Measurements from ENCODE around the gene STK11.

DNA sequence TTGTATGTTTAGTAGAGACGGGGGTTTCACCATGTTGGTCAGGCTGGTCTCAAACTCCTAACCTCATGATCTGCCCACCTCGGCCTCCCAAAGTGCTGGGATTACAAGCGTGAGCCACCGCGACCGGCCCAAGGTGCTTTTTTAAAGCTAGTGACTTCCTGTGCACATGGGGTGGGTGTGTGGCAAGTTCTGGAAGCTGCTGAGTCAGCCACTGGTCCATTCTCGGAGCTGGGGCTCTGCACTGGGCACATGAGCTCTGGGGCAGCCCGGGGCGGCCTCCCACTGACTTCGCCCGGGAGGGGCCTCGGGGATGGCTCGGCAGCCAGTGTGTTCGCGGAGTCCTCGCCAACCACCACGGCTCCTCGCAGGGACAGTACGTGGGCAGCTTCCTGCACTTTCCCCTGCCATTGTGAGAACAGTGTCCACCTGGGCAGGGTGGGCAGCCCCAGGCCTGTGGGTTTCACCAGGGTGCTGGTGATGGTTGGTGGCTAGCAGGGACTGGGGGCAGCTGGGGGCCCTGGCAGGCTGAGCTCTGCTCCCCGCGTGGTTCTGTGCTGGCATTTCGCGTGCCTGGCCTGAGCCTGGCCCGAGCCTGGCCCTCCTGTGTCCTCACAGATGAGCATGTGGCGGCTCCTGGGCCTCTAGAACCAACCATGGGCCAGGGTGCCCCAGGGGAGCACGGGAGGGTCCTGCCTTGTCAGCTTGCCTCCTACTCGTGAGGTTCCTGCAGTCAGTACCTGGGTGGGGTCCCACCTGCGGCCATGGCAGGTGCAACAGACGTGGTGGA is 20.1 kb downstream of the STK11 start:
- TF ChIP-seq, protein P1, sequence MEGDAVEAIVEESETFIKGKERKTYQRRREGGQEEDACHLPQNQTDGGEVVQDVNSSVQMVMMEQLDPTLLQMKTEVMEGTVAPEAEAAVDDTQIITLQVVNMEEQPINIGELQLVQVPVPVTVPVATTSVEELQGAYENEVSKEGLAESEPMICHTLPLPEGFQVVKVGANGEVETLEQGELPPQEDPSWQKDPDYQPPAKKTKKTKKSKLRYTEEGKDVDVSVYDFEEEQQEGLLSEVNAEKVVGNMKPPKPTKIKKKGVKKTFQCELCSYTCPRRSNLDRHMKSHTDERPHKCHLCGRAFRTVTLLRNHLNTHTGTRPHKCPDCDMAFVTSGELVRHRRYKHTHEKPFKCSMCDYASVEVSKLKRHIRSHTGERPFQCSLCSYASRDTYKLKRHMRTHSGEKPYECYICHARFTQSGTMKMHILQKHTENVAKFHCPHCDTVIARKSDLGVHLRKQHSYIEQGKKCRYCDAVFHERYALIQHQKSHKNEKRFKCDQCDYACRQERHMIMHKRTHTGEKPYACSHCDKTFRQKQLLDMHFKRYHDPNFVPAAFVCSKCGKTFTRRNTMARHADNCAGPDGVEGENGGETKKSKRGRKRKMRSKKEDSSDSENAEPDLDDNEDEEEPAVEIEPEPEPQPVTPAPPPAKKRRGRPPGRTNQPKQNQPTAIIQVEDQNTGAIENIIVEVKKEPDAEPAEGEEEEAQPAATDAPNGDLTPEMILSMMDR (conservative IDR thresholded peaks at IDR 0.05; ENCODE audit: low read length) = no peak
- no peak for TF ChIP-seq EZH2phosphoT487 (IDR thresholded peaks at IDR 0.05; ENCODE audit: borderline replicate concordance)

Data from Loucy (cell line).